Jurkat, Clone E6-1 (cell line): ENCODE data around the gene TTC39A.

Experiments used
- DNase-seq: peaks from one replicate; pipeline ENCODE4 v3.0.0-alpha.2; 2011; ENCODE audit warnings: low read depth, low spot score
- H3K4me3 ChIP-seq: 2 replicates; pipeline ENCODE4 v1.5.1; 2011; ENCODE audit warnings: mild to moderate bottlenecking, low read length, control low read depth, moderate library complexity

Gene TTC39A

GRCh38 chr1:51321924-51322280 is 8.5 kb downstream of the TTC39A start:
- DNase-seq = no peak
- H3K4me3 ChIP-seq = no peak overlapping the region

GRCh38 chr1:51320967-51321923 is 9.1 kb downstream of the TTC39A start:
- no peak overlapping the region for H3K4me3 ChIP-seq

GRCh38 chr1:51317798-51318197 is 12.6 kb downstream of the TTC39A start:
- no peak overlapping the region for H3K4me3 ChIP-seq
- DNase-seq = no peak

More at GRCh38 chr1:51320967-51321923, 9.1 kb downstream of the TTC39A start:
- no peak for DNase-seq

- peak; percentile 35 for DNase-seq
Observed at GRCh38 chr1:51316846-51317120, 13.6 kb downstream of the TTC39A start.

GRCh38 chr1:51316113-51316845 is 14.1 kb downstream of the TTC39A start:
- no peak overlapping the region for H3K4me3 ChIP-seq

More at GRCh38 chr1:51316846-51317120, 13.6 kb downstream of the TTC39A start:
- no peak overlapping the region for H3K4me3 ChIP-seq

GRCh38 chr1:51314974-51315373 is 15.4 kb downstream of the TTC39A start:
- no peak for DNase-seq
- no peak overlapping the region for H3K4me3 ChIP-seq

More at GRCh38 chr1:51316113-51316845, 14.1 kb downstream of the TTC39A start:
- no peak for DNase-seq

GRCh38 chr1:51313961-51314777 is 16.2 kb downstream of the TTC39A start:
- no peak overlapping the region for H3K4me3 ChIP-seq
- DNase-seq = no peak

- DNase-seq = no peak
Observed at GRCh38 chr1:51313268-51313852, 17.0 kb downstream of the TTC39A start.

GRCh38 chr1:51312718-51313117 is 17.6 kb downstream of the TTC39A start:
- no peak for DNase-seq

More at GRCh38 chr1:51313268-51313852, 17.0 kb downstream of the TTC39A start:
- no peak overlapping the region for H3K4me3 ChIP-seq

GRCh38 chr1:51311826-51312225 is 18.5 kb downstream of the TTC39A start:
- DNase-seq = no peak
- no peak overlapping the region for H3K4me3 ChIP-seq

More at GRCh38 chr1:51312718-51313117, 17.6 kb downstream of the TTC39A start:
- H3K4me3 ChIP-seq = no peak overlapping the region

GRCh38 chr1:51310871-51311613 is 19.3 kb downstream of the TTC39A start:
- DNase-seq = no peak
- H3K4me3 ChIP-seq = no peak overlapping the region

GRCh38 chr1:51309291-51309690 is 21.1 kb downstream of the TTC39A start:
- no peak overlapping the region for H3K4me3 ChIP-seq
- no peak for DNase-seq

- H3K4me3 ChIP-seq = no peak overlapping the region
- DNase-seq = no peak
Observed at GRCh38 chr1:51308636-51309035, 21.7 kb downstream of the TTC39A start.

GRCh38 chr1:51306950-51307349 is 23.4 kb downstream of the TTC39A start:
- DNase-seq = no peak
- no peak overlapping the region for H3K4me3 ChIP-seq

- no peak for DNase-seq
- no peak overlapping the region for H3K4me3 ChIP-seq
Observed at GRCh38 chr1:51305371-51305823, 25.0 kb downstream of the TTC39A start.

GRCh38 chr1:51304360-51304759 is 26.0 kb downstream of the TTC39A start:
- no peak for DNase-seq

GRCh38 chr1:51303751-51304251 is 26.6 kb downstream of the TTC39A start:
- no peak for DNase-seq
- no peak overlapping the region for H3K4me3 ChIP-seq

More at GRCh38 chr1:51304360-51304759, 26.0 kb downstream of the TTC39A start:
- H3K4me3 ChIP-seq = no peak overlapping the region

GRCh38 chr1:51303315-51303714 is 27.0 kb downstream of the TTC39A start:
- no peak for DNase-seq
- H3K4me3 ChIP-seq = no peak overlapping the region
